Skeletal muscle cell (primary cell): ENCODE measurements around the gene EGF.
A peak's percentile ranks its signal among the peaks of the same experiment; 100 is the strongest.
"Not testable (repeated sequence)": the region's sequence is repeated elsewhere in the genome, so short reads cannot be mapped to it uniquely, and the experiment has no call there.

ENCODE experiments used
- DNase-seq: peaks from one replicate; pipeline ENCODE4 v3.0.0-alpha.2; 2010; ENCODE audit warnings: low read depth
- H3K4me3 ChIP-seq: 2 replicates; pipeline ENCODE4 v1.5.1; 2011; ENCODE audit warnings: low read depth, mild to moderate bottlenecking, control low read depth, low read length, moderate library complexity

Gene EGF

GRCh38 chr4:109913596-109914241 is 1.0 kb downstream of the EGF start:
- DNase-seq: no peak

GRCh38 chr4:109914322-109914721 is 1.6 kb downstream of the EGF start:
- no peak for DNase-seq
- no peak overlapping the region for H3K4me3 ChIP-seq

More at GRCh38 chr4:109913596-109914241, 1.0 kb downstream of the EGF start:
- no peak overlapping the region for H3K4me3 ChIP-seq

GRCh38 chr4:109915385-109916026 is 2.8 kb downstream of the EGF start:
- DNase-seq: no peak
- no peak overlapping the region for H3K4me3 ChIP-seq

- no peak for DNase-seq
Observed at GRCh38 chr4:109916027-109916409, 3.3 kb downstream of the EGF start.

GRCh38 chr4:109921384-109921808 is 8.7 kb downstream of the EGF start:
- no peak overlapping the region for H3K4me3 ChIP-seq
- DNase-seq: peak; percentile 93

More at GRCh38 chr4:109916027-109916409, 3.3 kb downstream of the EGF start:
- H3K4me3 ChIP-seq: no peak overlapping the region

GRCh38 chr4:109925396-109925795 is 12.7 kb downstream of the EGF start:
- H3K4me3 ChIP-seq: no peak overlapping the region
- DNase-seq: no peak

GRCh38 chr4:109928327-109929045 is 15.8 kb downstream of the EGF start:
- no peak for DNase-seq
- H3K4me3 ChIP-seq: no peak overlapping the region

GRCh38 chr4:109930464-109930863 is 17.8 kb downstream of the EGF start:
- no peak overlapping the region for H3K4me3 ChIP-seq
- no peak for DNase-seq

- no peak overlapping the region for H3K4me3 ChIP-seq
- DNase-seq: no peak
Observed at GRCh38 chr4:109930872-109931271, 18.2 kb downstream of the EGF start.

- H3K4me3 ChIP-seq: no peak overlapping the region
- no peak for DNase-seq
Observed at GRCh38 chr4:109931318-109931717, 18.6 kb downstream of the EGF start.

GRCh38 chr4:109937352-109937751 is 24.7 kb downstream of the EGF start:
- not testable (repeated sequence) for H3K4me3 ChIP-seq, DNase-seq

- no peak for DNase-seq
Observed at GRCh38 chr4:109939190-109939589, 26.5 kb downstream of the EGF start.

GRCh38 chr4:109942292-109942926 is 29.7 kb downstream of the EGF start:
- no peak for DNase-seq

More at GRCh38 chr4:109939190-109939589, 26.5 kb downstream of the EGF start:
- H3K4me3 ChIP-seq: no peak overlapping the region

GRCh38 chr4:109943745-109944144 is 31.1 kb downstream of the EGF start:
- no peak for DNase-seq
- H3K4me3 ChIP-seq: no peak overlapping the region

More at GRCh38 chr4:109942292-109942926, 29.7 kb downstream of the EGF start:
- no peak overlapping the region for H3K4me3 ChIP-seq

GRCh38 chr4:109944591-109944990 is 31.9 kb downstream of the EGF start:
- no peak for DNase-seq
- H3K4me3 ChIP-seq: no peak overlapping the region

GRCh38 chr4:109945056-109945455 is 32.4 kb downstream of the EGF start:
- H3K4me3 ChIP-seq: no peak overlapping the region
- no peak for DNase-seq

GRCh38 chr4:109946120-109946519 is 33.4 kb downstream of the EGF start:
- H3K4me3 ChIP-seq: no peak overlapping the region
- no peak for DNase-seq

- H3K4me3 ChIP-seq: no peak overlapping the region
- no peak for DNase-seq
Observed at GRCh38 chr4:109947457-109947856, 34.8 kb downstream of the EGF start.

GRCh38 chr4:109947918-109948317 is 35.2 kb downstream of the EGF start:
- no peak for DNase-seq
- no peak overlapping the region for H3K4me3 ChIP-seq

- not testable (repeated sequence) for H3K4me3 ChIP-seq, DNase-seq
Observed at GRCh38 chr4:109949099-109949718, 36.5 kb downstream of the EGF start.
